HepG2 (cell line): ENCODE data around the gene ESYT1. TPM values are rescaled to one million over a fixed set of nuclear protein-coding genes. Genes with fewer than 3 reads are reported as not detected.

Source experiments
- ATAD3A ChIP-seq: sonication (generic); formaldehyde crosslinking; IDR thresholded peaks from 2 replicates; pipeline ENCODE4 v1.4.0; 2020; ENCODE audit warnings: missing genetic modification reagents
- ATF3 ChIP-seq: sonication (generic); formaldehyde crosslinking; IDR thresholded peaks from 2 replicates; pipeline ENCODE4 v1.4.0; 2020; ENCODE audit warnings: missing genetic modification reagents
- ATF7-NPFF ChIP-seq: sonication (generic); formaldehyde crosslinking; IDR thresholded peaks from 2 replicates; pipeline ENCODE4 v1.8.1; 2023; ENCODE audit warnings: mild to moderate bottlenecking, low read depth, missing genetic modification reagents, moderate library complexity
- HES4 ChIP-seq: sonication (generic); formaldehyde crosslinking; IDR thresholded peaks from 2 replicates; pipeline ENCODE4 v1.9.0; 2021; ENCODE audit warnings: mild to moderate bottlenecking, missing genetic modification reagents, borderline replicate concordance
- MIER3 ChIP-seq: IDR thresholded peaks from 2 replicates; pipeline ENCODE4 v1.6.1; 2016; ENCODE audit warnings: missing compliant biosample characterization, borderline replicate concordance
- NRL ChIP-seq: sonication (generic); formaldehyde crosslinking; IDR thresholded peaks from 2 replicates; pipeline ENCODE4 v1.5.0; 2020; ENCODE audit warnings: missing genetic modification reagents, mild to moderate bottlenecking, moderate library complexity, borderline replicate concordance
- PHF5A ChIP-seq: IDR thresholded peaks from one replicate; pipeline ENCODE4 v1.6.1; 2018; ENCODE audit warnings: low read depth, missing genetic modification reagents; ENCODE audit not compliant: unreplicated experiment
- PHF8 ChIP-seq: sonication (generic); formaldehyde crosslinking; IDR thresholded peaks from 2 replicates; pipeline ENCODE4 v1.5.0; 2020; ENCODE audit warnings: missing genetic modification reagents
- SMARCE1 ChIP-seq: fragments of 450-650 bp; IDR thresholded peaks from 2 replicates; pipeline ENCODE4 v1.6.1; 2017; ENCODE audit warnings: borderline replicate concordance
- SYNCRIP ChIP-seq: fragments of 200-400 bp; formaldehyde crosslinking; IDR thresholded peaks from 2 replicates; pipeline ENCODE4 v1.6.1; 2018; ENCODE audit warnings: mild to moderate bottlenecking, low read depth, low read length; ENCODE audit not compliant: insufficient read depth
- TCF7L2 ChIP-seq: IDR thresholded peaks from 2 replicates; pipeline ENCODE4 v1.6.1; 2011; ENCODE audit warnings: mild to moderate bottlenecking, low read depth, low read length, moderate library complexity
- ZBTB46 ChIP-seq: sonication (generic); formaldehyde crosslinking; IDR thresholded peaks from 2 replicates; pipeline ENCODE4 v1.4.0; 2020; ENCODE audit warnings: mild to moderate bottlenecking, missing genetic modification reagents, borderline replicate concordance
- ZFP62 ChIP-seq: sonication (generic); formaldehyde crosslinking; IDR thresholded peaks from 2 replicates; pipeline ENCODE4 v1.4.0; 2020; ENCODE audit warnings: missing genetic modification reagents
- ZNF274 ChIP-seq: sonication (generic); formaldehyde crosslinking; IDR thresholded peaks from 2 replicates; pipeline ENCODE4 v1.5.1; 2020; ENCODE audit warnings: mild to moderate bottlenecking, missing genetic modification reagents
- ZNF30 ChIP-seq: sonication (generic); formaldehyde crosslinking; IDR thresholded peaks from 2 replicates; pipeline ENCODE4 v1.5.0; 2020; ENCODE audit warnings: mild to moderate bottlenecking, missing genetic modification reagents
- ZNF367 ChIP-seq: sonication (generic); formaldehyde crosslinking; IDR thresholded peaks from 2 replicates; pipeline ENCODE4 v1.4.0; 2020; ENCODE audit warnings: missing genetic modification reagents, borderline replicate concordance
- ZNF629 ChIP-seq: sonication (generic); formaldehyde crosslinking; conservative IDR thresholded peaks from 2 replicates; pipeline ENCODE4 v1.5.0; 2020; ENCODE audit warnings: missing genetic modification reagents
- ZNF670 ChIP-seq: sonication (generic); formaldehyde crosslinking; IDR thresholded peaks from 2 replicates; pipeline ENCODE4 v1.8.0; 2022; ENCODE audit warnings: mild to moderate bottlenecking, missing genetic modification reagents, borderline replicate concordance
- ZNF782 ChIP-seq: sonication (generic); formaldehyde crosslinking; IDR thresholded peaks from 2 replicates; pipeline ENCODE4 v1.4.0; 2020; ENCODE audit warnings: missing genetic modification reagents, mild to moderate bottlenecking, borderline replicate concordance
- polyA plus RNA-seq, 8 experiments: library from polyadenylated mRNA; depleted of rRNA in 3 of 8; stranded (reverse) in 7 of 8; unstranded in 1 of 8; fragments of >200 nt; fragmentation: Illumina TruSeq in 4 of 8; extraction: Trizol in 4 of 8; gene quantifications; 2 replicates each; pipeline versions ENCODE4 v1.2.1 to v1.2.3, GENCODE V29; 2011 to 2016; ENCODE audit warnings: low read depth in 4 of 8, missing spikeins in 1 of 8, mixed read lengths in 1 of 8; ENCODE audit not compliant: insufficient read depth in 1 of 8
- total RNA-seq, 5 experiments: library from RNA; depleted of rRNA; stranded (reverse); fragments of >200 nt; fragmentation: Illumina TruSeq; extraction: Trizol; gene quantifications; 2 replicates each; pipeline ENCODE4 v1.2.3, GENCODE V29; 2016; ENCODE audit warnings: low read depth in 1 of 5
- TF ChIP-seq, protein P1 (sequence below): sonication (generic); formaldehyde crosslinking; IDR thresholded peaks from 2 replicates; pipeline ENCODE4 v1.4.0; 2020; ENCODE audit warnings: missing genetic modification reagents, borderline replicate concordance
- TF ChIP-seq, protein P2 (sequence below): sonication (generic); formaldehyde crosslinking; IDR thresholded peaks from 2 replicates; pipeline ENCODE4 v1.4.0; 2020; ENCODE audit warnings: missing genetic modification reagents, borderline replicate concordance

Gene ESYT1
- total and polyA plus RNA-seq, 2 of the 13 experiments (the other 11 are each of a cell fraction or from before 2014, with no cell fraction given) = 66.9 to 71.0 TPM

DNA sequence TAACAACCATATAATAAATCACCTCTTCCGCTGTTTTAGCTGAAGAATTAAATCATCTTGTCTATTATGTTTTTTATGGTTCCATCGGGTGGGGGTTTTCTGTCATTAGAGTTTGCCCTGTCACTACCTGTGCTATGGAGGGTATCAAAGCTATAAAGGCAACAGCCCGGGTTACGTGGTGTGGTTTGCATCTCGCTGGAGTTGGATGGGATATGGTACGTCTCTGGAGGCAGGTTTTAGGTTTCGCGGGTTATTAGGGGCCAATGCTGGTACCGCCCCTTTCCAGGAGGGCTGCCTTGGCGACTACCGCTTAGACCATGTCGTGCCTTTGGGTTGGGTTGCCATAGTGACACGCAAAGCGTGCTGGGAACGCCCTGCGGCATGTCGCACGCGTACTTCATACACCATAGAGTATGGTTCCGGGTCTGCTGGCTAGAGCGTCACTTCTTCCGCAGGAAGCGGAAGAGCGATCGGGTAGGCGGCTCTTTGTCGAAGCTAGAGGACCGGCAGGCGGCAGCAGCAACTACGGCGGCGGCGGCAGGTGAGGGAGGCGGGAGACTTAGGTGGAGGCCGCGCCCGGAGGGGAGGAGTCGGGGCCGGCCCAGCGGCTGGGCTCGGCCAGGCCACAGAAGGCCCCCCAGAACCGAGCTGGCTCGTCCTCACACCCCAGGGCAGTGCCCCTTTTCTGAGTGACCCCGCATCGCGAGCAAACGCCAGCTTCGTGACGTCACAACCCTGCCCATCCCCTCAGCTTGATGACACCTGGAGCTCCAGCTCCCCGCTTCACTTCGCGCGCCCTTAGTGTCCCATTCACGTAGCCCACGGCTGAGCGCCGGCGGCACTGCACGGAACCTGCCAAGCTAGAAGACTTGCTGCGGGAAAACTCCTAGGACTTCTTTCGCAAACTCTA is 10.0 kb upstream of the ESYT1 start, which contains the start of gene ZC3H10 (continued):
- TF ChIP-seq, protein P1, sequence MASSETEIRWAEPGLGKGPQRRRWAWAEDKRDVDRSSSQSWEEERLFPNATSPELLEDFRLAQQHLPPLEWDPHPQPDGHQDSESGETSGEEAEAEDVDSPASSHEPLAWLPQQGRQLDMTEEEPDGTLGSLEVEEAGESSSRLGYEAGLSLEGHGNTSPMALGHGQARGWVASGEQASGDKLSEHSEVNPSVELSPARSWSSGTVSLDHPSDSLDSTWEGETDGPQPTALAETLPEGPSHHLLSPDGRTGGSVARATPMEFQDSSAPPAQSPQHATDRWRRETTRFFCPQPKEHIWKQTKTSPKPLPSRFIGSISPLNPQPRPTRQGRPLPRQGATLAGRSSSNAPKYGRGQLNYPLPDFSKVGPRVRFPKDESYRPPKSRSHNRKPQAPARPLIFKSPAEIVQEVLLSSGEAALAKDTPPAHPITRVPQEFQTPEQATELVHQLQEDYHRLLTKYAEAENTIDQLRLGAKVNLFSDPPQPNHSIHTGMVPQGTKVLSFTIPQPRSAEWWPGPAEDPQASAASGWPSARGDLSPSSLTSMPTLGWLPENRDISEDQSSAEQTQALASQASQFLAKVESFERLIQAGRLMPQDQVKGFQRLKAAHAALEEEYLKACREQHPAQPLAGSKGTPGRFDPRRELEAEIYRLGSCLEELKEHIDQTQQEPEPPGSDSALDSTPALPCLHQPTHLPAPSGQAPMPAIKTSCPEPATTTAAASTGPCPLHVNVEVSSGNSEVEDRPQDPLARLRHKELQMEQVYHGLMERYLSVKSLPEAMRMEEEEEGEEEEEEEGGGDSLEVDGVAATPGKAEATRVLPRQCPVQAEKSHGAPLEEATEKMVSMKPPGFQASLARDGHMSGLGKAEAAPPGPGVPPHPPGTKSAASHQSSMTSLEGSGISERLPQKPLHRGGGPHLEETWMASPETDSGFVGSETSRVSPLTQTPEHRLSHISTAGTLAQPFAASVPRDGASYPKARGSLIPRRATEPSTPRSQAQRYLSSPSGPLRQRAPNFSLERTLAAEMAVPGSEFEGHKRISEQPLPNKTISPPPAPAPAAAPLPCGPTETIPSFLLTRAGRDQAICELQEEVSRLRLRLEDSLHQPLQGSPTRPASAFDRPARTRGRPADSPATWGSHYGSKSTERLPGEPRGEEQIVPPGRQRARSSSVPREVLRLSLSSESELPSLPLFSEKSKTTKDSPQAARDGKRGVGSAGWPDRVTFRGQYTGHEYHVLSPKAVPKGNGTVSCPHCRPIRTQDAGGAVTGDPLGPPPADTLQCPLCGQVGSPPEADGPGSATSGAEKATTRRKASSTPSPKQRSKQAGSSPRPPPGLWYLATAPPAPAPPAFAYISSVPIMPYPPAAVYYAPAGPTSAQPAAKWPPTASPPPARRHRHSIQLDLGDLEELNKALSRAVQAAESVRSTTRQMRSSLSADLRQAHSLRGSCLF (CRISPR knock-in tag) = no peak
- TF ChIP-seq, protein P2, sequence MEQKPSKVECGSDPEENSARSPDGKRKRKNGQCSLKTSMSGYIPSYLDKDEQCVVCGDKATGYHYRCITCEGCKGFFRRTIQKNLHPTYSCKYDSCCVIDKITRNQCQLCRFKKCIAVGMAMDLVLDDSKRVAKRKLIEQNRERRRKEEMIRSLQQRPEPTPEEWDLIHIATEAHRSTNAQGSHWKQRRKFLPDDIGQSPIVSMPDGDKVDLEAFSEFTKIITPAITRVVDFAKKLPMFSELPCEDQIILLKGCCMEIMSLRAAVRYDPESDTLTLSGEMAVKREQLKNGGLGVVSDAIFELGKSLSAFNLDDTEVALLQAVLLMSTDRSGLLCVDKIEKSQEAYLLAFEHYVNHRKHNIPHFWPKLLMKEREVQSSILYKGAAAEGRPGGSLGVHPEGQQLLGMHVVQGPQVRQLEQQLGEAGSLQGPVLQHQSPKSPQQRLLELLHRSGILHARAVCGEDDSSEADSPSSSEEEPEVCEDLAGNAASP = peak; percentile 69
- TF ChIP-seq SMARCE1 (no peak), HES4 (peak; percentile 57; the same call in 1 of the 2 replicates), ZFP62 (CRISPR knock-in tag) (no peak), ZNF274 (peak; percentile 68; the same call in 1 of the 2 replicates), PHF5A (peak; percentile 93), ZBTB46 (CRISPR knock-in tag) (no peak), ZNF670 (no peak), ZNF30 (CRISPR knock-in tag) (no peak), NRL (no peak), ZNF629 (no peak), PHF8 (CRISPR knock-in tag) (peak; percentile 68), SYNCRIP (no peak), TCF7L2 (no peak), ATF3 (CRISPR knock-in tag) (no peak), ATAD3A (no peak), ATF7-NPFF (CRISPR knock-in tag) (peak; percentile 93), ZNF782 (CRISPR knock-in tag) (no peak), ZNF367 (no peak), MIER3 (peak; percentile 90; the same call in 1 of the 2 replicates)
